Naive thymus-derived CD4-positive, alpha-beta T cell (primary cell): Measurements from ENCODE around the gene FAM236B. TPM values are rescaled to one million over a fixed set of nuclear protein-coding genes. Genes with fewer than 3 reads are reported as not detected.
"Not testable (repeated sequence)": the region's sequence is repeated elsewhere in the genome, so short reads cannot be mapped to it uniquely, and the experiment has no call there.

ENCODE experiments used
- ATAC-seq: fragments of 150-1000 bp; cut with Tn5 transposase; 2 replicates; pipeline ENCODE4 v1.10.0; 2021; ENCODE audit warnings: mild to moderate bottlenecking, moderate library complexity
- CTCF ChIA-PET: fragments of 350-600 bp; sonication (Branson Sonifier 250); formaldehyde crosslinking; loops from one replicate; lab custom pipeline; 2021; ENCODE audit warnings: antibody characterized with exemption; lab: Charles Lee
- POLR2A ChIA-PET: fragments of 350-600 bp; sonication (Branson Sonifier 250); formaldehyde crosslinking; loops from one replicate; lab custom pipeline; 2021; ENCODE audit warnings: antibody characterized with exemption, inconsistent platforms; lab: Charles Lee
- DNase-seq, 9 donors: peaks; one replicate each; pipeline versions ENCODE4 v3.0.0 to v3.0.0-alpha.2; 2020 to 2022; ENCODE audit warnings: mixed read lengths in 1 of 9
- H3K27ac ChIP-seq: one replicate; pipeline ENCODE4 v1.7.0; 2013; ENCODE audit warnings: mild to moderate bottlenecking, low read depth, low read length, moderate library complexity
- H3K27me3 ChIP-seq, 2 donors: one replicate each; pipeline ENCODE4 v1.7.0; 2013; ENCODE audit warnings: low read length in 2 of 2, mild to moderate bottlenecking in 2 of 2, moderate library complexity in 2 of 2; ENCODE audit not compliant: control insufficient read depth in 2 of 2, insufficient read depth in 2 of 2
- H3K36me3 ChIP-seq, 3 experiments: 1 replicate in 2 of 3; 2 replicates in 1 of 3; pipeline ENCODE4 v1.7.0; 2013; ENCODE audit warnings: low read length in 3 of 3, mild to moderate bottlenecking in 3 of 3, moderate library complexity in 1 of 3; ENCODE audit not compliant: insufficient read depth in 3 of 3, control insufficient read depth in 2 of 3
- H3K4me1 ChIP-seq, 2 donors: one replicate each; pipeline ENCODE4 v1.7.0; 2013; ENCODE audit warnings: low read length in 2 of 2, mild to moderate bottlenecking in 2 of 2, moderate library complexity in 1 of 2; ENCODE audit not compliant: control insufficient read depth in 2 of 2, insufficient read depth in 2 of 2
- H3K4me3 ChIP-seq: 2 replicates; pipeline ENCODE4 v1.7.0; 2013; ENCODE audit warnings: mild to moderate bottlenecking, low read length
- H3K9me3 ChIP-seq, 3 experiments: 1 replicate in 2 of 3; 2 replicates in 1 of 3; pipeline ENCODE4 v1.7.0; 2013; ENCODE audit warnings: low read length in 3 of 3; ENCODE audit not compliant: control insufficient read depth in 2 of 3
- H3K27ac Mint-ChIP-seq, 9 donors: one replicate each; pipeline ENCODE4 v1.8.0; 2020 to 2022; ENCODE audit warnings: mixed read lengths in 9 of 9, mild to moderate bottlenecking in 8 of 9, moderate library complexity in 5 of 9, inconsistent platforms in 2 of 9
- H3K27me3 Mint-ChIP-seq, 5 donors: one replicate each; pipeline ENCODE4 v1.8.0; 2021 to 2022; ENCODE audit warnings: mixed read lengths in 5 of 5, mild to moderate bottlenecking in 1 of 5
- H3K36me3 Mint-ChIP-seq, 5 donors: one replicate each; pipeline ENCODE4 v1.8.0; 2020 to 2022; ENCODE audit warnings: mixed read lengths in 5 of 5, mild to moderate bottlenecking in 3 of 5, inconsistent platforms in 1 of 5
- H3K4me1 Mint-ChIP-seq, 7 donors: one replicate each; pipeline ENCODE4 v1.8.0; 2020 to 2022; ENCODE audit warnings: mixed read lengths in 7 of 7, mild to moderate bottlenecking in 3 of 7, inconsistent platforms in 1 of 7
- H3K4me3 Mint-ChIP-seq, 10 donors: one replicate each; pipeline ENCODE4 v1.8.0; 2020 to 2022; ENCODE audit warnings: mild to moderate bottlenecking in 10 of 10, mixed read lengths in 10 of 10, moderate library complexity in 6 of 10, inconsistent platforms in 2 of 10
- H3K9me3 Mint-ChIP-seq, 11 donors: one replicate each; pipeline ENCODE4 v1.8.0; 2020 to 2022; ENCODE audit warnings: mixed read lengths in 11 of 11, mild to moderate bottlenecking in 4 of 11, inconsistent platforms in 1 of 11, moderate library complexity in 1 of 11
- intact Hi-C, 2 donors: fragments of 100-400 bp; cut with micrococcal nuclease; formaldehyde crosslinking; loops; one replicate each; pipeline ENCODE4 v1.15.1; 2023
- polyA plus RNA-seq, 2 donors: library from polyadenylated mRNA; unstranded; fragments of 300-500 nt; fragmentation: Illumina TruSeq; gene quantifications; one replicate each; pipeline ENCODE4 v1.2.3, GENCODE V29; 2021
- total RNA-seq, 6 experiments: library from RNA in 5 of 6; stranded (reverse) in 5 of 6; gene quantifications; 1 replicate in 5 of 6; 2 replicates in 1 of 6; pipeline ENCODE4 v1.2.3 and lab custom pipeline; 2021 to 2026

Gene FAM236B
- not detected for total RNA-seq
- not detected for polyA plus RNA-seq
- total RNA-seq (lab: John Stamatoyannopoulos, UW) = not detected

DNA sequence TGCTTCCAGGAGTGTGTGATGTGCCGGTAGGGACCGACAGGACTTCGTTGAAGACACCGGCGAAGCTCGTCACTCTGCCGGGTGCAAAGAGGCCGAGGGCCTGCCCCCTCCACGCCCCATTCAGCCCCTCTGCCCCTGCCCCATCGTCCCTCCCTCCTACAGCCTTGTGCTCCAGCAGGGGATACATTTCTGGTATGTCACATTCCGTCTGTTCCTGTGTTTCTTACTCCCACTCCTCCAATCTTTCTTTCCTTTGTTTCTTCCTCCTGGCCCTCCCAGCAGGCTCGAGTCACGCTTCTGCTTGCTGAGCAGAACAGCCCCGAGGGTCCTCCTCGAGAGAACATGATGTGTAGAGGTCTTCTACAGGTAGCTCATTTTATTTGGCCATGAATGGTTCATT is at the start of gene FAM236B:
TSS of gene FAM236B (minus strand) at position 101 of the 400 bp plus-strand sequence. CDS start at position 1, 100 bp downstream.
- POLR2A ChIA-PET, CTCF ChIA-PET: not testable (repeated sequence)

GRCh38 chrX:72830701-72831100 is 48.2 kb upstream of the FAM236B start:
- H3K27me3 ChIP-seq, DNase-seq, H3K4me3 Mint-ChIP-seq, H3K27ac ChIP-seq, POLR2A ChIA-PET, H3K36me3 Mint-ChIP-seq, intact Hi-C loops, ATAC-seq, H3K27ac Mint-ChIP-seq, H3K4me3 ChIP-seq, H3K36me3 ChIP-seq, CTCF ChIA-PET, H3K9me3 ChIP-seq, H3K4me1 ChIP-seq, H3K9me3 Mint-ChIP-seq, H3K4me1 Mint-ChIP-seq, H3K27me3 Mint-ChIP-seq: not testable (repeated sequence)

More for the DNA sequence above, at the start of gene FAM236B:
- ATAC-seq, H3K27me3 ChIP-seq, H3K9me3 ChIP-seq, H3K4me3 Mint-ChIP-seq, H3K9me3 Mint-ChIP-seq, H3K4me1 Mint-ChIP-seq, H3K36me3 Mint-ChIP-seq, H3K27ac Mint-ChIP-seq, H3K36me3 ChIP-seq, H3K27ac ChIP-seq, H3K27me3 Mint-ChIP-seq, DNase-seq, H3K4me3 ChIP-seq, H3K4me1 ChIP-seq, intact Hi-C loops: not testable (repeated sequence)

- H3K36me3 ChIP-seq, H3K4me1 Mint-ChIP-seq, H3K36me3 Mint-ChIP-seq, DNase-seq, H3K9me3 ChIP-seq, H3K9me3 Mint-ChIP-seq, H3K4me3 Mint-ChIP-seq, H3K4me3 ChIP-seq, CTCF ChIA-PET, H3K27me3 Mint-ChIP-seq, ATAC-seq, H3K27ac Mint-ChIP-seq, H3K27ac ChIP-seq, POLR2A ChIA-PET, H3K4me1 ChIP-seq, H3K27me3 ChIP-seq, intact Hi-C loops: not testable (repeated sequence)
Measured at GRCh38 chrX:72808110-72808509, 25.6 kb upstream of the FAM236B start, which contains the start of gene FAM236D. Gene FAM236D, minus strand, starts transcription at chrX:72808210. Its CDS starts 100 bp downstream, at chrX:72808110.

- H3K36me3 Mint-ChIP-seq, H3K27me3 ChIP-seq, H3K4me3 Mint-ChIP-seq, H3K36me3 ChIP-seq, CTCF ChIA-PET, H3K4me1 Mint-ChIP-seq, H3K4me1 ChIP-seq, H3K4me3 ChIP-seq, ATAC-seq, H3K27ac ChIP-seq, POLR2A ChIA-PET, H3K9me3 Mint-ChIP-seq, H3K27ac Mint-ChIP-seq, H3K9me3 ChIP-seq, DNase-seq, H3K27me3 Mint-ChIP-seq, intact Hi-C loops: not testable (repeated sequence)
Measured at GRCh38 chrX:72790390-72790789, 7.9 kb upstream of the FAM236B start.

GRCh38 chrX:72788142-72788541 is 5.7 kb upstream of the FAM236B start:
- H3K27me3 ChIP-seq, H3K9me3 Mint-ChIP-seq, POLR2A ChIA-PET, intact Hi-C loops, DNase-seq, H3K4me3 Mint-ChIP-seq, CTCF ChIA-PET, H3K27ac ChIP-seq, H3K27ac Mint-ChIP-seq, H3K9me3 ChIP-seq, H3K36me3 ChIP-seq, H3K4me1 ChIP-seq, H3K4me3 ChIP-seq, H3K27me3 Mint-ChIP-seq, H3K36me3 Mint-ChIP-seq, ATAC-seq, H3K4me1 Mint-ChIP-seq: not testable (repeated sequence)

GRCh38 chrX:72783964-72784363 is 1.5 kb upstream of the FAM236B start:
- H3K27ac Mint-ChIP-seq, H3K36me3 Mint-ChIP-seq, H3K27me3 Mint-ChIP-seq, H3K4me1 ChIP-seq, CTCF ChIA-PET, H3K4me3 ChIP-seq, intact Hi-C loops, H3K9me3 ChIP-seq, H3K27ac ChIP-seq, ATAC-seq, H3K36me3 ChIP-seq, H3K4me3 Mint-ChIP-seq, POLR2A ChIA-PET, DNase-seq, H3K4me1 Mint-ChIP-seq, H3K9me3 Mint-ChIP-seq, H3K27me3 ChIP-seq: not testable (repeated sequence)

- H3K4me1 ChIP-seq, intact Hi-C loops, H3K27me3 ChIP-seq, H3K4me3 ChIP-seq, CTCF ChIA-PET, H3K36me3 ChIP-seq, H3K9me3 ChIP-seq, POLR2A ChIA-PET, H3K4me1 Mint-ChIP-seq, H3K27ac ChIP-seq, DNase-seq, H3K9me3 Mint-ChIP-seq, ATAC-seq, H3K36me3 Mint-ChIP-seq, H3K4me3 Mint-ChIP-seq, H3K27me3 Mint-ChIP-seq, H3K27ac Mint-ChIP-seq: not testable (repeated sequence)
Measured at GRCh38 chrX:72783365-72783936, 991 bp upstream of the FAM236B start.
